ENCODE data around the gene CHIT1.
A peak's percentile ranks its signal among the peaks of the same experiment; 100 is the strongest.

The CHIT1 gene

DNA sequence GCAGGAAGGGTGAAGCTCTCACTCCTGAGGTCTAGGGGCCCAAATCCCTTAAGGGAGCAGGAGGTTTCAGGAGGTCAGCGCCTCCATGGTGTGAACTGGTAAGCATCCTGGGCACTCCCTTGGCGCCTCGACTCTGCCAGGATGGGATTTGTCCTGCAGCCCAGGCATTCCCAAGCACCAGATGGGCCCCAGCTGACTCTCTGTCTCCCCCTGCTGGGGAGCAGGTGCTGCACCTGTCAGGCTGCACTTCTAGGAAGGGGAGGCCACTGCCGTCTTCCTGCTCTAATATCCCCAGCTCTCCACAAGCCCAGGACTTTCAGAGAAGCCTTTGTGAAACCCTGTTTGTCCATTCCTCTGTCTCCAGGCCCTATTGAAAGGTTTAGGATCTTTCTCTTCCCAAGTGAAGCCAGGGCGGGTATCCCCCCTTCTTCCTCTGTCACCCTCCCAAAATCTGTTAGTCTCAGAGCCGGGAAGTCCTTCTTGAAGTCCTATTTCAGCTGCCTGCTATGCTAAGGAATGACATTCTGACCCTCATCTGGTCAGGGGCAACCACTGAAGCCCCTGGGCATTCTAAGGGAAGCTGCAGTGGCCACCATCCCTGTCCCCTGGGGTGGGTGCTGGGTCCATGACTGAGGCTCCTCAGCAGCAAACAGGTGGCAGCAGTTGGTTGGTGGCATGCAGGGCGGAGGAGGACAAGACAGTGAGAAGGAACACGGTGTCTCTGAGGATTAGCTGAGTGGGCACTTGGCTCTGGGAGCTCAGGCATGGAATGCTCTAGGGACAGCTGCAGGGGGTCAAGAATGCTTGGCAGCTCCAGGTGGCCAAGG, 57.1 kb downstream of the CHIT1 start:
- Mint-ChIP-seq H3K27ac (ENCODE audit: low read depth) (no peak overlapping the region), H3K27me3 (peaks cover 47% of the 10 kb centered on the region), H3K4me1 (no peaks in the 10 kb centered on the region), H3K4me3 (no peak overlapping the region), H3K9me3 (no peaks in the 10 kb centered on the region), H3K36me3 (ENCODE audit: insufficient read depth) (no peaks in the 10 kb centered on the region)
- DNase-seq (ENCODE audit: low spot score in 2 of 2): peak in 1 of 2 donors; percentile 17
- no peak for ATAC-seq (replicated peaks; ENCODE audit: extremely low read depth, poor library complexity, severe bottlenecking)

DNA sequence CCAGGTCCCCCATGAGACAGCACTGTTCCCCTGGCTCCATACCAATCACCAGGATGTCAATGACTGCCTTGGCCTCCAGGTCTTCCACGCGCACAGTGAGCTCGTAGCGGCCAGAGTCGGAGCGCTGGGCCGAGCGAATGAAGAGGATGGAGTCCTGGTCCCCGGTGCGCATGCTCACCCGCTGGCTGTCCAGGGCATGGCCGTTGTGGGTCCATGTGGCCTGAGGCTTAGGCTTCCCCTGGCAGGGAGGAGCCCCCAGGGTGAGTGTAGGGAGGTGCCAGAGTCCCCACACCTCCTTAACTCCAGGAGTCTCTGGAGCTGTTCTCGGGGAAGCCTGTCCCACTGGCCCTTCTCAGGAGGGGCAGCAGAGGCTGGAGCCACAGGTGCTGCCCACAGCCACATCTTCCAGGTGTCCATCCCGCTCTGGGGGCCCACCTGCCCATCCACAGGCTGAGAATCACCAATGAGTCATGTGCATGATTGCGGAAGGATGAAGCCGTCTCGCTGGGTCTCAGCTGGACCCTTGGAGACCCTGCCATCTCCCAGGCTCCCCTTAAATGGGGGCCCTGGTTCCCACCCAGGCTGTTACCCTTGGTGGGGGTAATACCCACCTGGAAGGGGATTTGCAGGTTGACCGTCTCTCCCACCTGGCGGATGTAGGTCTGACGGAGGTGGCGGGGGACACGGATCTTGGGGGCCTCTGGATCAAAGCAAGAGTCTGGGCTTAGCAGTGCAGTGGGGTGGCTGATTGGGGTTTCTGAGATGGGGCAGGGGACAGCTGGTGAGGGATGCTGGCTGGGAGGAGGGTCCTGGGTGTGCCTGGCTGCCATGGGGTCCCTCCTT, 57.9 kb downstream of the CHIT1 start:
- H3K27ac Mint-ChIP-seq (ENCODE audit: low read depth): no peak overlapping the region
- ATAC-seq (replicated peaks; ENCODE audit: extremely low read depth, poor library complexity, severe bottlenecking): no peak
- no peaks in the 10 kb centered on the region for H3K9me3 Mint-ChIP-seq
- H3K36me3 Mint-ChIP-seq (ENCODE audit: insufficient read depth): no peaks in the 10 kb centered on the region
- no peak overlapping the region for H3K4me3 Mint-ChIP-seq
- no peak for DNase-seq (ENCODE audit: low spot score in 2 of 2)
- peaks cover 2% of the 10 kb centered on the region for H3K4me1 Mint-ChIP-seq
- peaks cover 47% of the 10 kb centered on the region for H3K27me3 Mint-ChIP-seq

DNA sequence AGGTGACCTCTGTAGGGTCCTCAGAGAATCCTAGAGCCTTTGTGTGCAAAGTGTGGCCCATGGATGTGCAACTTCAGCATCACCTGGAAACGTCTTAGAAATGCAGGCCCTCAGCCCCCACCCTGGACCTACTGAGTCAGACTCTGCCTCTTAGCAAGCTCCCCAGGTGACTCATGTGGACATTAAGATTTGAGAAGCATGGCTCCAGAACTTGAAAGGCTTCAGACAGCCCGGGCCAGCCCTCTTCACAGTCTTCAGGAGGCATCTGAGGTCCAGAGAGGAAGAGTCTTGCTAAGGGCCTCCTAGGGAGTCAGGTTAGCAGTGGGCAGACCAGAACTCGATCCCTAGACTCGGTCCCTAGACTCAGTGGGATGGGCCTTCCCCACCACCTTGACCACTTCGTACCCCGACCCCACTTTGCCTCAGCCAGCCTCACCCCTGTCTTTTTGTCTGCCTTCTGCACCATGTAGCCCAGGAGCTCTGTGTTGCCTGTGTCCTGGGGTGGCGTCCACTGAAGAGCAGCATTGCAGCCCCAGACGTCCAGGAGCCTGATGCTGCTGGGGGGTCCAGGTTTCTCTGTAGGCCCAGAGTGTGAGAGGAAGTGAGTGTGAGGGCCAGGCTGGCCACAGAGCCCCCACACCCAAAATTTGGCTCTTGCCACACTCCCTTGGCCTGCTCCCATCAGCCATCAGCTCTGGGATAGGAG, 58.7 kb downstream of the CHIT1 start:
- no peak overlapping the region for H3K4me3 Mint-ChIP-seq
- no peaks in the 10 kb centered on the region for H3K9me3 Mint-ChIP-seq
- no peaks in the 10 kb centered on the region for H3K36me3 Mint-ChIP-seq (ENCODE audit: insufficient read depth)
- H3K4me1 Mint-ChIP-seq: peaks cover 4% of the 10 kb centered on the region
- DNase-seq (ENCODE audit: low spot score in 2 of 2) (no peak), ATAC-seq (replicated peaks; ENCODE audit: extremely low read depth, poor library complexity, severe bottlenecking) (no peak)
- H3K27me3 Mint-ChIP-seq: peaks cover 47% of the 10 kb centered on the region
- H3K27ac Mint-ChIP-seq (ENCODE audit: low read depth): no peak overlapping the region

DNA sequence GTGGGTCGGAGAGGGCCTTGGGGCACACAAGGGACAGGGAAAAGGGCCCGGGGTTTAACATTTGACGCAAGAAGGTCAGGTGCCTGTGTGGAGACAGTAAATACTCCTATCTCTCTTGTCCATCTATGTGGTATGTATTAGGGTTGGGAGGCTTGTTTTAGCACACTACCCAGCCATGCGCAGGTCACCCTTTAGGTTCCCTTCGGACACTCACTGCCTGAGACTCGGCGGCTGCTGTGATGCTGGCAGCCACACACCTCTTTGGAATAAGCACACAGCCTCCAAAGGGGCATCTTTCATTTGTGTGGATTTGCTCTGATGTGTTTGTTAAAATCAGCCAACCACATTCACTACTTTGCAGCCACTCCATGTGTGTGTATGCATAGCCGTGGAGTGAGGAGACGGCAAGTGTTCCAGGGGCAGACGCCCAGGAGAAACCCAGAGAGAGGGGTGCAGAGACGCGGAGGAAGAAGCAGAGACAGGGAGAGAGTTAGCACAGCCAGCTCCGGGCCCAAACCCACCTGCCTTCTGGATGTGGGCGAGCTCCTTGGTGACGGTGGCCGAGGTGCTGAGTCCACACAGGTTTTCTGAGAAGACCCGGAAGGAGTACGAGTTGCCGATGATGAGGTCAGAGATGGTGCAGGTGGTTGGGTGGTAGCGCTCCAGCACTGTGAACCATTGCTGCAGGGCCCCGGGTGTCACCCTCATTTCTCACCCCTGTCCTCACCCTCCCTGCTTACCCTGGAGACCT, 59.5 kb downstream of the CHIT1 start:
- peaks cover 48% of the 10 kb centered on the region for H3K27me3 Mint-ChIP-seq
- H3K4me1 Mint-ChIP-seq: peaks cover 4% of the 10 kb centered on the region
- H3K36me3 Mint-ChIP-seq (ENCODE audit: insufficient read depth): no peaks in the 10 kb centered on the region
- no peak overlapping the region for H3K27ac Mint-ChIP-seq (ENCODE audit: low read depth)
- H3K9me3 Mint-ChIP-seq: no peaks in the 10 kb centered on the region
- no peak overlapping the region for H3K4me3 Mint-ChIP-seq
- ATAC-seq (replicated peaks; ENCODE audit: extremely low read depth, poor library complexity, severe bottlenecking) (no peak), DNase-seq (ENCODE audit: low spot score in 2 of 2) (no peak)

DNA sequence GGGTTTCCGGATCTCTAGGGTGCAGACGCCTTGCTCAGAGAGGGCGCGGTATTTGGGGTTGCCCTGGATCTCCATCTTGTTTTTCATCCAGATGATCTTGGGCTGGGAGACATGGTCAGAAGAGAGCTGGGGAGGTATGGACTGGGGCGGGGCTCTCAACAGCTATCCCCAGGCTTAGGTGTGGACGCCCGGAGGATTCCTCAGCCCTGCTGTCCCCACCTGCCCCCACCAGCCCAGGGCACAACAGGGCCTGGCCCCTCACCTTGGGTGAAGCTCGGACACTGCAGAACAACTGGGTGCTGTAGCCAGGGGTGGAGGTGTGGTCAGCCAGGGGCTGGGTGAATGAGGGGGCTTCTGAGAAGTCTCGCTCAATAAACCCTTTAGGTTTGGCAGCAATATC, 60.5 kb downstream of the CHIT1 start:
- no peak for ATAC-seq (replicated peaks; ENCODE audit: extremely low read depth, poor library complexity, severe bottlenecking)

DNA sequence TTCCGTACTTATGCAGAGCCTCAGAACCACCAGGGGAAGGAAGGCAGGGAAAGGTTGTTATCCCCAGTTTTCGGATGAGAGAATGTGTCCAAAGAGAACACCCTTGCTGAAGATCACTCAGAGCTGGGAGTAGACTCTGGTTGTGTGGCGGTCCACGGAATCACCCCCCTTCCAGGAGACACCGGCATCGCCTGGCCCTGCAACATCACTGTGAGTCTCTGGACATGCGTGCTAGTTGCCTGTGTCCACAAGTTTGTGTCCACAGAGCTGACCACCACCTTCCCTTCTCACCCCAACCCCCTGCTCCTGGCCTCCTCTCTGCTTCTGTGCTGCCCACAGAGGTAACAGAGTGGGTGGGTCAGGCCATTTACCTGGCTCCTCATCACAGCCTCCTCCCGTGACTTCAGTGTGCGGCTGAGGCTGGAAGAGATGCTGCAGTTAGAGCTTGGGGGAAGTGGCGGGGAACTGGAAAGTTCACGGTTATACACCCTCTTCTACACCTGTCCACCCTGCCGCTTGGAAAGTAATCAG, 61.2 kb downstream of the CHIT1 start:
- Mint-ChIP-seq H3K4me3 (no peak overlapping the region), H3K27me3 (peaks cover 55% of the 10 kb centered on the region), H3K9me3 (no peaks in the 10 kb centered on the region), H3K27ac (ENCODE audit: low read depth) (no peak overlapping the region), H3K36me3 (ENCODE audit: insufficient read depth) (no peaks in the 10 kb centered on the region), H3K4me1 (peaks cover 4% of the 10 kb centered on the region)
- DNase-seq (ENCODE audit: low spot score in 2 of 2): no peak
- ATAC-seq (replicated peaks; ENCODE audit: extremely low read depth, poor library complexity, severe bottlenecking): no peak

More for the DNA sequence above, 60.5 kb downstream of the CHIT1 start:
- Mint-ChIP-seq H3K4me1 (peaks cover 4% of the 10 kb centered on the region), H3K27ac (ENCODE audit: low read depth) (no peak overlapping the region), H3K9me3 (no peaks in the 10 kb centered on the region), H3K4me3 (no peak overlapping the region), H3K36me3 (ENCODE audit: insufficient read depth) (no peaks in the 10 kb centered on the region), H3K27me3 (peaks cover 54% of the 10 kb centered on the region)
- DNase-seq (ENCODE audit: low spot score in 2 of 2): no peak

DNA sequence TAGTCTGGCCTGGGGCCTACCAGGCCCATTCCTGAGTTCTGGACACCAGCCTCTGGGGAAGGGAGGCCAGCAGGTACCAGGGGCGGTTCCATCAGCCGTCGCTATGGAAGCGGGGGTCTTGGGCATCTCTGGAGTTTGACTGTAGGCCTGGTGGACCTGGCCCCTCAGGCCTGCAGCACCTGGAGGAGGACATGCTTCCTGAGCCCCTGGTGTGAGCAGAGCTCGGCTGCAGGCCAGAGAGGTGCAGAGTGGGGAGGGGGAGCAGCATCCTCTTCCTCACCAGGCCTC, 61.6 kb downstream of the CHIT1 start:
- Mint-ChIP-seq H3K9me3 (no peaks in the 10 kb centered on the region), H3K4me3 (no peak overlapping the region), H3K36me3 (ENCODE audit: insufficient read depth) (no peaks in the 10 kb centered on the region), H3K4me1 (peaks cover 4% of the 10 kb centered on the region), H3K27ac (ENCODE audit: low read depth) (no peak overlapping the region), H3K27me3 (peaks cover 60% of the 10 kb centered on the region)
- DNase-seq (ENCODE audit: low spot score in 2 of 2) (no peak), ATAC-seq (replicated peaks; ENCODE audit: extremely low read depth, poor library complexity, severe bottlenecking) (no peak)

DNA sequence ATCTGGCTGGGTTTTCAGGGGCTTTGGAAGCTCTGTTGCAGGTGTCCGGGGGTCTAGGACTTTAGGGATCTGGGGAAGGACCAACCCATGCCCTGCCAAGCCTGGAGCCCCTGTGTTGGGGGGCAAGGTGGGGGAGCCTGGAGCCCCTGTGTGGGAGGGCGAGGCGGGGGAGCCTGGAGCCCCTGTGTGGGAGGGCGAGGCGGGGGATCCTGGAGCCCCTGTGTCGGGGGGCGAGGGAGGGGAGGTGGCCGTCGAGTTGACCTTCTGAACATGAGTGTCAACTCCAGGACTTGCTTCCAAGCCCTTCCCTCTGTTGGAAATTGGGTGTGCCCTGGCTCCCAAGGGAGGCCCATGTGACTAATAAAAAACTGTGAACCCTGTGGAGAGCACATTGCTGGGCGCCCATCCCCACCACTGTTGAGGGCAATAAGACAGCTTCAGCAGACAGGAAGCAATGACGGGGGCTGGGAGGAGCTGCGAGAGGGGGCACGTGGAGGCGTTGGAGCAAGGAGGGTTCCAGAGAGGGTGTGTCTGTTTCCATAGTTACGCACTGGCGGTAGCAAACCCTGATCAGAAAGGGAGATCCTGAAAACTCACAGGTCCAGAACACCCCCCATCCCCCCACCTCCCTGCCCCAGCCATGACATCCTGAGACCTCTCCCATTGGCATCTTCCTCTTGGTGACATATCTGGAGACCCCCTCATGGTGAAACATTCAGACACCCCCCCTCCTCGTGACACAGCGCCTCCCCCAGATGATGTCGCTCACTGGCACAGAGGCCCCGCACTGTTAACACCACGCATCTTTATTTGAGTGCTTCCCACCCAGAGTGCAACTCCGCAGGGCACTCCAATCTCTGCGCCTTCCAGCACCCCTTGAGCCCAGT, 62.2 kb downstream of the CHIT1 start:
- no peak for DNase-seq (ENCODE audit: low spot score in 2 of 2)
- H3K36me3 Mint-ChIP-seq (ENCODE audit: insufficient read depth): no peaks in the 10 kb centered on the region
- peaks cover 66% of the 10 kb centered on the region for H3K27me3 Mint-ChIP-seq
- H3K9me3 Mint-ChIP-seq: no peaks in the 10 kb centered on the region
- H3K4me3 Mint-ChIP-seq: no peak overlapping the region
- peaks cover 4% of the 10 kb centered on the region for H3K4me1 Mint-ChIP-seq
- ATAC-seq (replicated peaks; ENCODE audit: extremely low read depth, poor library complexity, severe bottlenecking): no peak
- H3K27ac Mint-ChIP-seq (ENCODE audit: low read depth): no peak overlapping the region

DNA sequence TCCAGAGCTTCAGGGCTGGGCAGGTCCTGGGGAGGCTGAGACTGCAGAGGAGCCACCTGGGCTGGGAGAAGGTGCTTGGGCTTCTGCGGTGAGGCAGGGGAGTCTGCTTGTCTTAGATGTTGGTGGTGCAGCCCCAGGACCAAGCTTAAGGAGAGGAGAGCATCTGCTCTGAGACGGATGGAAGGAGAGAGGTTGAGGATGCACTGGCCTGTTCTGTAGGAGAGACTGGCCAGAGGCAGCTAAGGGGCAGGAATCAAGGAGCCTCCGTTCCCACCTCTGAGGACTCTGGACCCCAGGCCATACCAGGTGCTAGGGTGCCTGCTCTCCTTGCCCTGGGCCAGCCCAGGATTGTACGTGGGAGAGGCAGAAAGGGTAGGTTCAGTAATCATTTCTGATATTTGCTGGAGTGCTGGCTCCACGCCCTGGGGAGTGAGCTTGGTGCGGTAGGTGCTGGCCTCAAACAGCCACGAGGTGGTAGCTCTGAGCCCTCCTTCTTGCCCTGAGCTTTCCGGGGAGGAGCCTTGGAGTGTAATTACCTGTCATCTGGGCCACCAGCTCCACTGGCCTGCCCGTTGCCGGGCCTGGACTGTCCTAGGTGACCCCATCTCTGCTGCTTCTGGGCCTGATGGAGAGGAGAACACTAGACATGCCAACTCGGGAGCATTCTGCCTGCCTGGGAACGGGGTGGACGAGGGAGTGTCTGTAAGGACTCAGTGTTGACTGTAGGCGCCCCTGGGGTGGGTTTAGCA, 63.1 kb downstream of the CHIT1 start:
- Mint-ChIP-seq H3K36me3 (ENCODE audit: insufficient read depth) (no peaks in the 10 kb centered on the region), H3K4me3 (no peak overlapping the region), H3K9me3 (no peaks in the 10 kb centered on the region), H3K4me1 (peaks cover 4% of the 10 kb centered on the region), H3K27ac (ENCODE audit: low read depth) (no peak overlapping the region), H3K27me3 (peaks cover 70% of the 10 kb centered on the region)
- ATAC-seq (replicated peaks; ENCODE audit: extremely low read depth, poor library complexity, severe bottlenecking) (no peak), DNase-seq (ENCODE audit: low spot score in 2 of 2) (no peak)

Data from central memory CD8-positive, alpha-beta T cell (primary cell).